TTC549 (cell line): ENCODE measurements around the gene CCDC68.

Experiments used
- FAIRE-seq: peaks from 2 replicates; lab custom pipeline; 2012; peaks lifted over from hg19 to GRCh38; lab: Jason Lieb, UNC

CCDC68 gene

GRCh38 chr18:54961016-54961423 lies 1.8 kb upstream of the CCDC68 start:
- no peak for FAIRE-seq

- no peak for FAIRE-seq
Measured at GRCh38 chr18:54960197-54960596, 936 bp upstream of the CCDC68 start.

GRCh38 chr18:54957996-54958395 lies 1.3 kb downstream of the CCDC68 start:
- FAIRE-seq: no peak

- FAIRE-seq: no peak
Measured at GRCh38 chr18:54957296-54957832, 1.9 kb downstream of the CCDC68 start.

- FAIRE-seq: no peak
Measured at GRCh38 chr18:54956506-54956905, 2.8 kb downstream of the CCDC68 start.

- no peak for FAIRE-seq
Measured at GRCh38 chr18:54952026-54952425, 7.2 kb downstream of the CCDC68 start.

GRCh38 chr18:54950221-54950620 lies 9.0 kb downstream of the CCDC68 start:
- FAIRE-seq: no peak

- no peak for FAIRE-seq
Measured at GRCh38 chr18:54949588-54949987, 9.7 kb downstream of the CCDC68 start.

- FAIRE-seq: no peak
Measured at GRCh38 chr18:54948350-54948837, 10.9 kb downstream of the CCDC68 start.

GRCh38 chr18:54947091-54947490 lies 12.2 kb downstream of the CCDC68 start:
- no peak for FAIRE-seq

GRCh38 chr18:54946149-54946581 lies 13.1 kb downstream of the CCDC68 start:
- no peak for FAIRE-seq

GRCh38 chr18:54945576-54946125 lies 13.6 kb downstream of the CCDC68 start:
- FAIRE-seq: no peak

GRCh38 chr18:54942569-54942968 lies 16.7 kb downstream of the CCDC68 start:
- no peak for FAIRE-seq

GRCh38 chr18:54942144-54942543 lies 17.1 kb downstream of the CCDC68 start:
- no peak for FAIRE-seq

- no peak for FAIRE-seq
Measured at GRCh38 chr18:54939361-54939917, 19.8 kb downstream of the CCDC68 start.

- FAIRE-seq: no peak
Measured at GRCh38 chr18:54938506-54938905, 20.8 kb downstream of the CCDC68 start.

- FAIRE-seq: no peak
Measured at GRCh38 chr18:54932472-54932871, 26.8 kb downstream of the CCDC68 start.

GRCh38 chr18:54931152-54931551 lies 28.1 kb downstream of the CCDC68 start:
- FAIRE-seq: no peak

GRCh38 chr18:54928236-54928635 lies 31.0 kb downstream of the CCDC68 start:
- no peak for FAIRE-seq

GRCh38 chr18:54926593-54927325 lies 32.5 kb downstream of the CCDC68 start:
- FAIRE-seq: no peak

GRCh38 chr18:54924948-54925347 lies 34.3 kb downstream of the CCDC68 start:
- no peak for FAIRE-seq

- FAIRE-seq: no peak
Measured at GRCh38 chr18:54923339-54923956, 35.8 kb downstream of the CCDC68 start.

GRCh38 chr18:54919412-54919811 lies 39.8 kb downstream of the CCDC68 start:
- no peak for FAIRE-seq
